Measurements from ENCODE around the gene DAND5. TPM values are rescaled to one million over a fixed set of nuclear protein-coding genes. Genes with fewer than 3 reads are reported as not detected.

The DAND5 gene
- total RNA-seq, 2 experiments from 2014 or later: 0.15 to 0.20 TPM

GRCh38 chr19:12993562-12993961 is 24.2 kb downstream of the DAND5 start:
- POLR2A ChIA-PET: no interaction called here

GRCh38 chr19:12994701-12995595 is 25.6 kb downstream of the DAND5 start, which contains the start of gene NFIX:
Gene NFIX, plus strand, starts transcription at chr19:12995475. Its CDS starts 363 bp downstream, at chr19:12995838.
- peak within 1 kb of the TSS; percentile 79 for H3K4me3 Mint-ChIP-seq
- POLR2A ChIA-PET: no interaction called here
- peaks cover 3% of the 10 kb centered on the region for H3K36me3 Mint-ChIP-seq (ENCODE audit: low read depth)
- H3K27ac Mint-ChIP-seq: peak within 1 kb of the TSS; percentile 1
- H3K4me1 Mint-ChIP-seq: peaks cover 7% of the 10 kb centered on the region
- peaks cover 28% of the 10 kb centered on the region for H3K27me3 Mint-ChIP-seq
- CTCF ChIA-PET: interaction anchor here (1.9 kb wide), 1 partner anchor 10 kb away, joined by 4 read pairs; no protein-coding TSS in a partner anchor
- no peaks in the 10 kb centered on the region for H3K9me3 Mint-ChIP-seq
- peak; percentile 69 for DNase-seq

More at GRCh38 chr19:12993562-12993961, 24.2 kb downstream of the DAND5 start:
- CTCF ChIA-PET: interaction anchor here (1.5 to 1.9 kb wide), 2 partner anchors 8 to 28 kb away, joined by 4 to 6 read pairs; no protein-coding TSS in a partner anchor
- no peak overlapping the region for H3K27ac Mint-ChIP-seq
- H3K9me3 Mint-ChIP-seq: no peaks in the 10 kb centered on the region
- peaks cover 28% of the 10 kb centered on the region for H3K27me3 Mint-ChIP-seq
- H3K4me3 Mint-ChIP-seq: no peak overlapping the region
- peaks cover 3% of the 10 kb centered on the region for H3K36me3 Mint-ChIP-seq (ENCODE audit: low read depth)
- no peak for DNase-seq
- peaks cover 7% of the 10 kb centered on the region for H3K4me1 Mint-ChIP-seq

- POLR2A ChIA-PET: no interaction called here
- Mint-ChIP-seq H3K27ac (no peak overlapping the region), H3K4me3 (peak overlapping the region; percentile 52), H3K36me3 (ENCODE audit: low read depth) (peaks cover 3% of the 10 kb centered on the region), H3K27me3 (peaks cover 31% of the 10 kb centered on the region), H3K4me1 (peaks cover 7% of the 10 kb centered on the region), H3K9me3 (no peaks in the 10 kb centered on the region)
- no peak for DNase-seq
- CTCF ChIA-PET: interaction anchor here (0.5 kb wide), 1 partner anchor 1557 kb away, joined by 3 read pairs; no protein-coding TSS in a partner anchor
These were observed 26.4 kb downstream of the DAND5 start for GRCh38 chr19:12995596-12996405.

GRCh38 chr19:12996406-12997094 is 27.2 kb downstream of the DAND5 start:
- Mint-ChIP-seq H3K36me3 (ENCODE audit: low read depth) (peaks cover 3% of the 10 kb centered on the region), H3K9me3 (no peaks in the 10 kb centered on the region), H3K27ac (no peak overlapping the region), H3K4me1 (peaks cover 7% of the 10 kb centered on the region), H3K27me3 (peaks cover 31% of the 10 kb centered on the region), H3K4me3 (peak overlapping the region; percentile 38)
- DNase-seq: no peak
- ChIA-PET POLR2A (no interaction called here), CTCF (interaction anchor here (1.0 kb wide), 1 partner anchor 9 kb away, joined by 3 read pairs; no protein-coding TSS in a partner anchor)

GRCh38 chr19:12997179-12997966 is 28.0 kb downstream of the DAND5 start:
- Mint-ChIP-seq H3K27ac (no peak overlapping the region), H3K9me3 (no peaks in the 10 kb centered on the region), H3K4me3 (peak overlapping the region; percentile 6), H3K4me1 (peaks cover 7% of the 10 kb centered on the region), H3K36me3 (ENCODE audit: low read depth) (peaks cover 3% of the 10 kb centered on the region), H3K27me3 (peaks cover 31% of the 10 kb centered on the region)
- CTCF ChIA-PET: interaction anchor here (1.0 kb wide), 1 partner anchor 8 kb away, joined by 3 read pairs; no protein-coding TSS in a partner anchor
- DNase-seq: no peak
- POLR2A ChIA-PET: no interaction called here

GRCh38 chr19:12997967-12998940 is 28.9 kb downstream of the DAND5 start:
- Mint-ChIP-seq H3K4me3 (no peak overlapping the region), H3K27ac (no peak overlapping the region), H3K4me1 (peaks cover 7% of the 10 kb centered on the region), H3K36me3 (ENCODE audit: low read depth) (peaks cover 3% of the 10 kb centered on the region), H3K27me3 (peaks cover 31% of the 10 kb centered on the region), H3K9me3 (no peaks in the 10 kb centered on the region)
- ChIA-PET CTCF (interaction anchor here (1.0 kb wide), 1 partner anchor 7 kb away, joined by 3 read pairs; no protein-coding TSS in a partner anchor), POLR2A (no interaction called here)
- DNase-seq: no peak

- H3K4me3 Mint-ChIP-seq: no peak overlapping the region
- CTCF ChIA-PET: interaction anchor here (1.6 to 1.8 kb wide), 2 partner anchors 13 to 23 kb away, joined by 4 to 10 read pairs; no protein-coding TSS in a partner anchor
These were observed 31.8 kb downstream of the DAND5 start for GRCh38 chr19:13001166-13001501.

GRCh38 chr19:13001502-13002165 is 32.3 kb downstream of the DAND5 start:
- Mint-ChIP-seq H3K9me3 (no peaks in the 10 kb centered on the region), H3K4me3 (no peak overlapping the region), H3K27ac (no peak overlapping the region), H3K4me1 (no peaks in the 10 kb centered on the region), H3K27me3 (peaks cover 11% of the 10 kb centered on the region), H3K36me3 (ENCODE audit: low read depth) (no peaks in the 10 kb centered on the region)
- DNase-seq: no peak
- POLR2A ChIA-PET: no interaction called here
- CTCF ChIA-PET: no interaction called here

More at GRCh38 chr19:13001166-13001501, 31.8 kb downstream of the DAND5 start:
- Mint-ChIP-seq H3K27me3 (peaks cover 11% of the 10 kb centered on the region), H3K36me3 (ENCODE audit: low read depth) (no peaks in the 10 kb centered on the region), H3K27ac (no peak overlapping the region), H3K9me3 (no peaks in the 10 kb centered on the region), H3K4me1 (no peaks in the 10 kb centered on the region)
- DNase-seq: no peak
- POLR2A ChIA-PET: no interaction called here

GRCh38 chr19:13002166-13002898 is 33.0 kb downstream of the DAND5 start:
- Mint-ChIP-seq H3K27me3 (peaks cover 5% of the 10 kb centered on the region), H3K9me3 (no peaks in the 10 kb centered on the region), H3K36me3 (ENCODE audit: low read depth) (no peaks in the 10 kb centered on the region), H3K4me3 (no peak overlapping the region), H3K4me1 (no peaks in the 10 kb centered on the region), H3K27ac (no peak overlapping the region)
- CTCF ChIA-PET: interaction anchor here (1.4 kb wide), 1 partner anchor 59 kb away, joined by 3 read pairs; no protein-coding TSS in a partner anchor
- POLR2A ChIA-PET: no interaction called here
- no peak for DNase-seq

- CTCF ChIA-PET: interaction anchor here (1.4 kb wide), 1 partner anchor 58 kb away, joined by 3 read pairs; no protein-coding TSS in a partner anchor
- Mint-ChIP-seq H3K4me1 (no peaks in the 10 kb centered on the region), H3K27me3 (peaks cover 6% of the 10 kb centered on the region), H3K4me3 (no peak overlapping the region), H3K36me3 (ENCODE audit: low read depth) (no peaks in the 10 kb centered on the region), H3K27ac (no peak overlapping the region), H3K9me3 (no peaks in the 10 kb centered on the region)
- no peak for DNase-seq
- POLR2A ChIA-PET: no interaction called here
These were observed 33.7 kb downstream of the DAND5 start for GRCh38 chr19:13003081-13003480.

Measured in activated CD4-positive, alpha-beta T cell treated with anti-CD3 and anti-CD28 coated beads, Interleukin-2, amount 10 ng/mL, durations not matched to agents 7 days and 5 days (primary cell).